Endothelial cell (in vitro differentiated cells): ENCODE data around the gene GRID1. TPM values are rescaled to one million over a fixed set of nuclear protein-coding genes. Genes with fewer than 3 reads are reported as not detected.

Source experiments
- DNase-seq: peaks from one replicate; pipeline ENCODE4 v3.0.0; 2021; ENCODE audit warnings: low spot score
- H3K27ac Mint-ChIP-seq: one replicate; pipeline ENCODE4 v1.8.0; 2021; ENCODE audit warnings: mixed read lengths, inconsistent platforms; ENCODE audit not compliant: unreplicated experiment
- H3K27me3 Mint-ChIP-seq: one replicate; pipeline ENCODE4 v1.8.0; 2021; ENCODE audit warnings: mild to moderate bottlenecking, moderate library complexity, mixed read lengths, inconsistent platforms; ENCODE audit not compliant: unreplicated experiment
- H3K36me3 Mint-ChIP-seq: one replicate; pipeline ENCODE4 v1.8.0; 2021; ENCODE audit warnings: mild to moderate bottlenecking, low read depth, mixed read lengths, inconsistent platforms; ENCODE audit not compliant: unreplicated experiment
- H3K4me1 Mint-ChIP-seq: one replicate; pipeline ENCODE4 v1.8.0; 2021; ENCODE audit warnings: mild to moderate bottlenecking, mixed read lengths, inconsistent platforms; ENCODE audit not compliant: unreplicated experiment
- H3K4me3 Mint-ChIP-seq: one replicate; pipeline ENCODE4 v1.8.0; 2021; ENCODE audit warnings: mild to moderate bottlenecking, mixed read lengths, inconsistent platforms; ENCODE audit not compliant: unreplicated experiment
- H3K9me3 Mint-ChIP-seq: one replicate; pipeline ENCODE4 v1.8.0; 2021; ENCODE audit warnings: mixed read lengths, inconsistent platforms; ENCODE audit not compliant: unreplicated experiment
- total RNA-seq: library from RNA; stranded (reverse); fragmentation: NEBNext Ultra II Directional; extraction: Animal tissue kit (Norgen Biotek cat#: 25700); gene quantifications from one replicate; pipeline ENCODE4 v1.2.1, GENCODE V29; 2021; ENCODE audit not compliant: unreplicated experiment
- TF ChIP-seq, protein P1 (sequence below): fragments of 200-600 bp; sonication (generic); IDR thresholded peaks from one replicate; pipeline ENCODE4 v1.5.0; 2021; ENCODE audit warnings: antibody characterized with exemption; ENCODE audit not compliant: unreplicated experiment

GRID1 gene
- total RNA-seq, 1 donor from 2014 or later, result 0.26 TPM

DNA sequence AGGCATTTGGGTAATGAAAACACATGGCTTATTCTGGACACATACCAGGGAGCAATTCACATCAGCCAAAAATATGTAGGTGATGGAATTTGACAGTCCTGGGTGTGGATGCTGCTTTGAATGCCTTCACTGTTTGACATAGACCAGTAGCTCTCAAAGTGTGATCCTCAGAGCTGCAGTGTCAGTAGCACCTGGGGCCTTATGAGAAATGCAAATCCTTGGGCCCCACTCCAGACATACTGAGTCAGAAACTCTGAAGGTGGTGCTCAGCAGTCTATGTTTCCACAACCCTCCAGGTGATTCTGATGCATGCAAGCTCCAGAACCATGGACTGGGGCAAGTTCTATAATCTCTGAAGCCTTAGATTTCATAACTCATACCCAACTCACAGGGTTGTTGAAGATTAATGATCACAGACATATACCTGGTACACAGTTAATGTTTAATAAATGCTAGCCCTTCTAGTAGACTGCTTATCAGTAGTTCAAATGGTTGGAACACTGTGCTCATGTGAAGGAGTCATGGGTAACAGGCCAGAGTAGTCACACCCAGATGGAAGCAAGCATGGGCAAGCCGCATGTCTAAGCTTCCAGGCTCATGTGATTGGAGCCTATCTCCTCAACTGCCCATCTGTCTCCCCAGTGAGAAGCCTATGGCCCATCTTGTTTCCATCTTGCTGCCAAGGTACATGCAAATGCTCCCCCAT is 715.7 kb downstream of the GRID1 start:
- DNase-seq, result no peak
- Mint-ChIP-seq H3K36me3 (no peaks in the 10 kb centered on the region), H3K9me3 (peaks cover 13% of the 10 kb centered on the region), H3K4me3 (no peak overlapping the region), H3K27me3 (peaks cover 2% of the 10 kb centered on the region), H3K4me1 (no peaks in the 10 kb centered on the region), H3K27ac (no peak overlapping the region)
- TF ChIP-seq, protein P1, sequence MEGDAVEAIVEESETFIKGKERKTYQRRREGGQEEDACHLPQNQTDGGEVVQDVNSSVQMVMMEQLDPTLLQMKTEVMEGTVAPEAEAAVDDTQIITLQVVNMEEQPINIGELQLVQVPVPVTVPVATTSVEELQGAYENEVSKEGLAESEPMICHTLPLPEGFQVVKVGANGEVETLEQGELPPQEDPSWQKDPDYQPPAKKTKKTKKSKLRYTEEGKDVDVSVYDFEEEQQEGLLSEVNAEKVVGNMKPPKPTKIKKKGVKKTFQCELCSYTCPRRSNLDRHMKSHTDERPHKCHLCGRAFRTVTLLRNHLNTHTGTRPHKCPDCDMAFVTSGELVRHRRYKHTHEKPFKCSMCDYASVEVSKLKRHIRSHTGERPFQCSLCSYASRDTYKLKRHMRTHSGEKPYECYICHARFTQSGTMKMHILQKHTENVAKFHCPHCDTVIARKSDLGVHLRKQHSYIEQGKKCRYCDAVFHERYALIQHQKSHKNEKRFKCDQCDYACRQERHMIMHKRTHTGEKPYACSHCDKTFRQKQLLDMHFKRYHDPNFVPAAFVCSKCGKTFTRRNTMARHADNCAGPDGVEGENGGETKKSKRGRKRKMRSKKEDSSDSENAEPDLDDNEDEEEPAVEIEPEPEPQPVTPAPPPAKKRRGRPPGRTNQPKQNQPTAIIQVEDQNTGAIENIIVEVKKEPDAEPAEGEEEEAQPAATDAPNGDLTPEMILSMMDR, result no peak

- DNase-seq, result no peak
- H3K27ac Mint-ChIP-seq, result no peak overlapping the region
- no peaks in the 10 kb centered on the region for H3K4me1 Mint-ChIP-seq
- TF ChIP-seq, protein P1, result no peak
- no peaks in the 10 kb centered on the region for H3K36me3 Mint-ChIP-seq
- H3K4me3 Mint-ChIP-seq, result no peak overlapping the region
- peaks cover 13% of the 10 kb centered on the region for H3K9me3 Mint-ChIP-seq
- peaks cover 3% of the 10 kb centered on the region for H3K27me3 Mint-ChIP-seq
These were observed 717.1 kb downstream of the GRID1 start for GRCh38 chr10:85649461-85649860.

DNA sequence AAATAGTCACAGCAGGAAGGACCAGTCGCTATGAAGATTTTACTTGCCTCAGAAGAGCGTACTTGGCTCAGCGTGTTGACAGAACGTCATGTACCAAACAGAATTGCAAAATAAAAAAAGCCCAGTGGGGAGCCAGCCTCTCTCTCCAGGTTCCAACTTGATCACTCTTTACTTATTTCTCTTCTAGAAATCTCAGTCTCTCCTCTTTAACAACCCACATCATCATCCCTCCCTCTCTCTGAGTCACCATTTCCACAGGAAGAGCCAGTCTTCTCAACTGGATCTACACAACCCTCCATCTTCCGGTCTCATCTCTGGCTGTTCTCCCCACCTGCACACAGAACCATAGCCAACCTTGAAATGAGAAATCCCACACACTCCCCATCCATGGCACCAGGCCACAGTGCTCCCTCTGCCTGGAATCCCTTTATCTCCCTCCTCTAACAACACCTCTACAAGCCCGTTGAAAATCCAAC is 718.3 kb downstream of the GRID1 start:
- H3K9me3 Mint-ChIP-seq, result peaks cover 13% of the 10 kb centered on the region
- DNase-seq, result no peak
- H3K36me3 Mint-ChIP-seq, result no peaks in the 10 kb centered on the region
- TF ChIP-seq, protein P1, result no peak
- H3K4me3 Mint-ChIP-seq, result no peak overlapping the region
- no peak overlapping the region for H3K27ac Mint-ChIP-seq
- peaks cover 3% of the 10 kb centered on the region for H3K27me3 Mint-ChIP-seq
- H3K4me1 Mint-ChIP-seq, result no peaks in the 10 kb centered on the region

DNA sequence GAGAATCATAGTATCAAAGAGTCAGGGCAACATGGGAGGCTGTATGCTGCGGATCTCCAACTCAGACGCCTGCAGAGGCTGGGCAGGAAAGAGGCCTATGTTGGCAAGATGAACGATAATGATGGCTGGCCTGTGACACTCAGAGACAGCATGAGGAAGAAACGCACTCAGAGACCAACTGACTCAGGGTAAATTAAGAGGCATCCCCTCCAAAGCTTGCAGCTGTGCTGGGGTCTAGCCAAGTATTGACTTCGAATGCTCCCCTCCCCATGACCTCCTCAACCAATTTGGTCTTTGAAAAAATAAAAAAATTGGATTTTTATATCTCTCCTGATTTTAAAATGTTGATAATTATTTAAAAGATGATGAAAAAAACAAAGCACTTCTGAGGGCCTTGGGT is 718.9 kb downstream of the GRID1 start:
- no peak overlapping the region for H3K27ac Mint-ChIP-seq
- DNase-seq, result no peak
- H3K36me3 Mint-ChIP-seq, result no peaks in the 10 kb centered on the region
- peaks cover 3% of the 10 kb centered on the region for H3K27me3 Mint-ChIP-seq
- H3K4me1 Mint-ChIP-seq, result no peaks in the 10 kb centered on the region
- peaks cover 13% of the 10 kb centered on the region for H3K9me3 Mint-ChIP-seq
- TF ChIP-seq, protein P1, result no peak
- H3K4me3 Mint-ChIP-seq, result no peak overlapping the region

- no peak for DNase-seq
- no peak overlapping the region for H3K27ac Mint-ChIP-seq
These were observed 720.5 kb downstream of the GRID1 start for GRCh38 chr10:85645926-85646711.

More at GRCh38 chr10:85645926-85646711, 720.5 kb downstream of the GRID1 start:
- TF ChIP-seq, protein P1, result no peak
- no peaks in the 10 kb centered on the region for H3K4me1 Mint-ChIP-seq
- peaks cover 3% of the 10 kb centered on the region for H3K27me3 Mint-ChIP-seq
- H3K36me3 Mint-ChIP-seq, result no peaks in the 10 kb centered on the region
- H3K4me3 Mint-ChIP-seq, result no peak overlapping the region
- peaks cover 13% of the 10 kb centered on the region for H3K9me3 Mint-ChIP-seq
